T-helper 9 cell (primary cell): ENCODE measurements around the gene PTGDS.

Experiments used
- DNase-seq: peaks from one replicate; pipeline ENCODE4 v3.0.0-alpha.2; 2020
- total RNA-seq, 2 donors: gene quantifications; one replicate each; lab custom pipeline; 2026; lab: John Stamatoyannopoulos, UW

The PTGDS gene
- 5.0 to 7.7 reads per million in 2 donors for total RNA-seq

- no peak for DNase-seq
Observed at GRCh38 chr9:136977223-136977622, at the start of gene PTGDS. PTGDS (plus strand) TSS chr9:136977504; CDS start chr9:136977579, 75 bp downstream.

GRCh38 chr9:136928591-136928990, 48.7 kb upstream of the PTGDS start:
- DNase-seq = no peak

GRCh38 chr9:136930014-136930413, 47.3 kb upstream of the PTGDS start:
- DNase-seq = no peak

GRCh38 chr9:136931611-136932130, 45.6 kb upstream of the PTGDS start:
- DNase-seq = no peak

GRCh38 chr9:136934277-136934676, 43.0 kb upstream of the PTGDS start:
- DNase-seq = no peak

- DNase-seq = no peak
Observed at GRCh38 chr9:136935651-136936050, 41.7 kb upstream of the PTGDS start.

- DNase-seq = no peak
Observed at GRCh38 chr9:136936645-136937170, 40.6 kb upstream of the PTGDS start.

GRCh38 chr9:136937186-136938001, 39.9 kb upstream of the PTGDS start:
- no peak for DNase-seq

- DNase-seq = no peak
Observed at GRCh38 chr9:136939431-136939995, 37.8 kb upstream of the PTGDS start.

- no peak for DNase-seq
Observed at GRCh38 chr9:136939996-136940525, 37.2 kb upstream of the PTGDS start.

GRCh38 chr9:136940526-136941230, 36.6 kb upstream of the PTGDS start:
- DNase-seq = no peak

GRCh38 chr9:136941231-136942111, 35.8 kb upstream of the PTGDS start:
- no peak for DNase-seq

GRCh38 chr9:136942112-136942880, 35.0 kb upstream of the PTGDS start:
- DNase-seq = no peak

- no peak for DNase-seq
Observed at GRCh38 chr9:136942881-136943230, 34.4 kb upstream of the PTGDS start.

GRCh38 chr9:136943291-136944211, 33.8 kb upstream of the PTGDS start:
- DNase-seq = no peak

GRCh38 chr9:136944212-136944518, 33.1 kb upstream of the PTGDS start:
- DNase-seq = no peak

GRCh38 chr9:136944519-136945332, 32.6 kb upstream of the PTGDS start, which contains the start of the genes C8G and FBXW5:
C8G (plus strand) TSS chr9:136945243; CDS start chr9:136945321, 78 bp downstream.
FBXW5 (minus strand) TSS chr9:136944738; CDS start chr9:136944083, 655 bp downstream.
- DNase-seq = peak; percentile 90

- DNase-seq = no peak
Observed at GRCh38 chr9:136945333-136946227, 31.7 kb upstream of the PTGDS start.
